ENCODE data around the gene KATNB1. TPM values are rescaled to one million over a fixed set of nuclear protein-coding genes. Genes with fewer than 3 reads are reported as not detected.
"Not testable (repeated sequence)": the region's sequence is repeated elsewhere in the genome, so short reads cannot be mapped to it uniquely, and the experiment has no call there.

Gene KATNB1
- total and polyA plus RNA-seq, 12 donors = 9.0 to 15.1 (median 11.0) TPM

- Histone ChIP-seq H3K4me1 (peaks cover 0 to 13% (median 6%) of the 10 kb centered on the region in 9 donors), H3K9me3 (no peaks in the 10 kb centered on the region), H3K27ac (no peak overlapping the region), H3K4me3 (no peak overlapping the region), H3K27me3 (no peaks in the 10 kb centered on the region), H3K36me3 (peaks cover 0 to 41% (median 0%) of the 10 kb centered on the region in 9 donors)
- TF ChIP-seq CTCF (IDR thresholded peaks at IDR 0.05) = no peak
- intact Hi-C loops (cut with DNase I) = loop anchor here in 1 of 10 donors (5.0 kb wide), 1 partner anchor 39 kb away; no protein-coding TSS in a partner anchor
- DNase-seq (no peak), ATAC-seq (no peak)
- 82 to 83% methylated on average over 10 of the region's 10 CpGs for WGBS, 2 donors
Observed at GRCh38 chr16:57743458-57743857, 7.9 kb downstream of the KATNB1 start.

GRCh38 chr16:57743886-57744641 lies 8.5 kb downstream of the KATNB1 start:
- 89 to 91% methylated on average over 23 of the region's 23 CpGs for WGBS, 2 donors
- Histone ChIP-seq H3K9me3 (no peaks in the 10 kb centered on the region), H3K4me3 (no peak overlapping the region), H3K4me1 (peaks cover 0 to 13% (median 6%) of the 10 kb centered on the region in 9 donors), H3K27ac (no peak overlapping the region), H3K27me3 (no peaks in the 10 kb centered on the region), H3K36me3 (peaks cover 0 to 39% (median 0%) of the 10 kb centered on the region in 9 donors)
- intact Hi-C loops (cut with DNase I) = loop anchor here in 1 of 10 donors (5.0 kb wide), 1 partner anchor 38 kb away; no protein-coding TSS in a partner anchor
- TF ChIP-seq CTCF (IDR thresholded peaks at IDR 0.05) = no peak
- no peak for ATAC-seq
- DNase-seq = no peak

GRCh38 chr16:57744642-57744903 lies 9.0 kb downstream of the KATNB1 start:
- DNase-seq (no peak), ATAC-seq (no peak)
- no peaks in the 10 kb centered on the region for H3K9me3 ChIP-seq
- peaks cover 0 to 39% (median 0%) of the 10 kb centered on the region in 9 donors for H3K36me3 ChIP-seq
- no peak overlapping the region for H3K27ac ChIP-seq
- peaks cover 0 to 13% (median 6%) of the 10 kb centered on the region in 9 donors for H3K4me1 ChIP-seq
- intact Hi-C loops (cut with DNase I) = loop anchor here in 1 of 10 donors (5.0 kb wide), 1 partner anchor 38 kb away; no protein-coding TSS in a partner anchor
- WGBS, 2 donors = 90 to 96% methylated on average over 7 of the region's 7 CpGs
- H3K27me3 ChIP-seq = no peaks in the 10 kb centered on the region
- no peak for TF ChIP-seq CTCF (IDR thresholded peaks at IDR 0.05)
- H3K4me3 ChIP-seq = no peak overlapping the region

GRCh38 chr16:57745768-57746167 lies 10.2 kb downstream of the KATNB1 start:
- DNase-seq (no peak), ATAC-seq (no peak)
- H3K36me3 ChIP-seq = peaks cover 0 to 41% (median 1%) of the 10 kb centered on the region in 9 donors
- no peaks in the 10 kb centered on the region for H3K9me3 ChIP-seq
- H3K4me1 ChIP-seq = peaks cover 0 to 13% (median 6%) of the 10 kb centered on the region in 9 donors
- no peak overlapping the region for H3K4me3 ChIP-seq
- WGBS, 2 donors = 95 to 96% methylated on average over 3 of the region's 3 CpGs
- no peak overlapping the region for H3K27ac ChIP-seq
- no peaks in the 10 kb centered on the region for H3K27me3 ChIP-seq
- intact Hi-C loops (cut with DNase I) = no loop called here
- TF ChIP-seq CTCF (IDR thresholded peaks at IDR 0.05) = no peak

GRCh38 chr16:57746316-57746715 lies 10.7 kb downstream of the KATNB1 start:
- DNase-seq; intact Hi-C loops (cut with DNase I); H3K27me3 ChIP-seq; ATAC-seq; H3K9me3 ChIP-seq; H3K27ac ChIP-seq; H3K4me3 ChIP-seq: not testable (repeated sequence)
- WGBS, 2 donors = 92% methylated on average over 7 of the region's 7 CpGs
- Histone ChIP-seq H3K36me3 (peaks cover 0 to 47% (median 7%) of the 10 kb centered on the region in 9 donors), H3K4me1 (peaks cover 0 to 13% (median 6%) of the 10 kb centered on the region in 9 donors)
